H1 (cell line): ENCODE measurements around the gene CCNA2.

Experiments used
- ASH2L ChIP-seq: fragments of 200-600, 300-600 bp; sonication (generic); IDR thresholded peaks from one replicate; pipeline ENCODE4 v1.7.1; 2017; ENCODE audit warnings: low read length
- CEBPB ChIP-seq: IDR thresholded peaks from 2 replicates; pipeline ENCODE4 v1.6.1; 2012; ENCODE audit warnings: low read depth, low read length
- CHD2 ChIP-seq: IDR thresholded peaks from 2 replicates; pipeline ENCODE4 v1.6.1; 2012; ENCODE audit warnings: low read length, improper control_type of control experiment
- EZH2 ChIP-seq: fragments of 200-600 bp; sonication (generic); IDR thresholded peaks from 2 replicates; pipeline ENCODE4 v1.7.1; 2012; ENCODE audit warnings: low read depth, mild to moderate bottlenecking, moderate library complexity, low read length, inconsistent platforms; ENCODE audit not compliant: severe bottlenecking
- POLR2A ChIP-seq, 2 experiments: IDR thresholded peaks; 1 replicate in 1 of 2; 2 replicates in 1 of 2; pipeline ENCODE4 v1.6.1; 2011; ENCODE audit warnings: low read depth in 2 of 2, low read length in 2 of 2, mild to moderate bottlenecking in 2 of 2; ENCODE audit errors: control extremely low read depth in 1 of 2
- POLR2AphosphoS5 ChIP-seq: IDR thresholded peaks from 2 replicates; pipeline ENCODE4 v1.6.1; 2011; ENCODE audit warnings: low read depth, low read length
- RFX5 ChIP-seq: IDR thresholded peaks from 2 replicates; pipeline ENCODE4 v1.6.1; 2011; ENCODE audit warnings: low read depth, low read length, improper control_type of control experiment, borderline replicate concordance
- RXRA ChIP-seq: IDR thresholded peaks from 2 replicates; pipeline ENCODE4 v1.6.1; 2011; ENCODE audit warnings: low read depth, mild to moderate bottlenecking, low read length, moderate library complexity; ENCODE audit not compliant: insufficient read depth
- SRF ChIP-seq: IDR thresholded peaks from 2 replicates; pipeline ENCODE4 v1.6.1; 2011; ENCODE audit warnings: mild to moderate bottlenecking, low read depth, low read length, moderate library complexity
- TF ChIP-seq, protein P1 (sequence below), 3 experiments: IDR thresholded peaks; 1 replicate in 2 of 3; 2 replicates in 1 of 3; pipeline versions ENCODE4 v1.5.1 to v1.6.1; 2011; ENCODE audit warnings: low read length in 3 of 3, mild to moderate bottlenecking in 3 of 3, inconsistent platforms in 2 of 3, low read depth in 1 of 3, moderate library complexity in 1 of 3; ENCODE audit not compliant: insufficient read depth in 1 of 3; ENCODE audit errors: control extremely low read depth in 1 of 3
- TF ChIP-seq, protein P2 (sequence below): IDR thresholded peaks from 2 replicates; pipeline ENCODE4 v1.6.1; 2011; ENCODE audit warnings: low read depth, mild to moderate bottlenecking, low read length; ENCODE audit not compliant: insufficient read depth
- TF ChIP-seq, protein P3 (sequence below): fragments of 300-600 bp; sonication (generic); IDR thresholded peaks from 2 replicates; pipeline ENCODE4 v1.7.1; 2012; ENCODE audit warnings: low read length, moderate library complexity, mild to moderate bottlenecking, inconsistent platforms; ENCODE audit not compliant: insufficient replicate concordance
- TF ChIP-seq, protein P4 (sequence below): IDR thresholded peaks from 2 replicates; pipeline ENCODE4 v1.6.1; 2012; ENCODE audit warnings: inconsistent platforms

DNA sequence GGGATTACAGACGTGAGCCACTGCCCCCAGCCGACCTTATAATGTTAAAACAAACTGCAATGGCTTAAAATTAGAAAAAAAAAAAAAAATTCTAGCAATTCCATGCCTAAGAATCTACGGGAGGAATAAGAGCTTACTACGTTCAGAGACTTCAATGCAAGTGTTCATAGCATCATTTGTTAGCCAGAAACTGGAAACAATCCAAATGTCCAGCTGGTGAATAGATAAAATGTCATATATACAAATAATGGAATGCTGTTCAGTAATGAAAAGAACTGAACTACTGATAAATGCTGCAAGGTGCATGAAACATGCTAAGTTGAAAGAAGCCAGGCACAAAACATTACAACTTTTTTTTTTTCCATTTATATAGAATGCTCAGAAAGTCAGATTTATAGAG is 17.3 kb downstream of the CCNA2 start:
- TF ChIP-seq, protein P1, sequence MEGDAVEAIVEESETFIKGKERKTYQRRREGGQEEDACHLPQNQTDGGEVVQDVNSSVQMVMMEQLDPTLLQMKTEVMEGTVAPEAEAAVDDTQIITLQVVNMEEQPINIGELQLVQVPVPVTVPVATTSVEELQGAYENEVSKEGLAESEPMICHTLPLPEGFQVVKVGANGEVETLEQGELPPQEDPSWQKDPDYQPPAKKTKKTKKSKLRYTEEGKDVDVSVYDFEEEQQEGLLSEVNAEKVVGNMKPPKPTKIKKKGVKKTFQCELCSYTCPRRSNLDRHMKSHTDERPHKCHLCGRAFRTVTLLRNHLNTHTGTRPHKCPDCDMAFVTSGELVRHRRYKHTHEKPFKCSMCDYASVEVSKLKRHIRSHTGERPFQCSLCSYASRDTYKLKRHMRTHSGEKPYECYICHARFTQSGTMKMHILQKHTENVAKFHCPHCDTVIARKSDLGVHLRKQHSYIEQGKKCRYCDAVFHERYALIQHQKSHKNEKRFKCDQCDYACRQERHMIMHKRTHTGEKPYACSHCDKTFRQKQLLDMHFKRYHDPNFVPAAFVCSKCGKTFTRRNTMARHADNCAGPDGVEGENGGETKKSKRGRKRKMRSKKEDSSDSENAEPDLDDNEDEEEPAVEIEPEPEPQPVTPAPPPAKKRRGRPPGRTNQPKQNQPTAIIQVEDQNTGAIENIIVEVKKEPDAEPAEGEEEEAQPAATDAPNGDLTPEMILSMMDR (IDR thresholded peaks at IDR 0.05; ENCODE audit: control extremely low read depth in 1 of 3, insufficient read depth in 1 of 3, low read depth in 1 of 3, low read length in 3 of 3) = no peak
- no peak for TF ChIP-seq ASH2L
- TF ChIP-seq EZH2 = no peak
- TF ChIP-seq, protein P2, sequence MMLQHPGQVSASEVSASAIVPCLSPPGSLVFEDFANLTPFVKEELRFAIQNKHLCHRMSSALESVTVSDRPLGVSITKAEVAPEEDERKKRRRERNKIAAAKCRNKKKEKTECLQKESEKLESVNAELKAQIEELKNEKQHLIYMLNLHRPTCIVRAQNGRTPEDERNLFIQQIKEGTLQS = no peak
- TF ChIP-seq CEBPB = no peak
- no peak for TF ChIP-seq CHD2
- no peak for TF ChIP-seq POLR2A (IDR thresholded peaks at IDR 0.05; ENCODE audit: control extremely low read depth in 1 of 2, low read depth in 2 of 2, low read length in 2 of 2)
- TF ChIP-seq, protein P3, sequence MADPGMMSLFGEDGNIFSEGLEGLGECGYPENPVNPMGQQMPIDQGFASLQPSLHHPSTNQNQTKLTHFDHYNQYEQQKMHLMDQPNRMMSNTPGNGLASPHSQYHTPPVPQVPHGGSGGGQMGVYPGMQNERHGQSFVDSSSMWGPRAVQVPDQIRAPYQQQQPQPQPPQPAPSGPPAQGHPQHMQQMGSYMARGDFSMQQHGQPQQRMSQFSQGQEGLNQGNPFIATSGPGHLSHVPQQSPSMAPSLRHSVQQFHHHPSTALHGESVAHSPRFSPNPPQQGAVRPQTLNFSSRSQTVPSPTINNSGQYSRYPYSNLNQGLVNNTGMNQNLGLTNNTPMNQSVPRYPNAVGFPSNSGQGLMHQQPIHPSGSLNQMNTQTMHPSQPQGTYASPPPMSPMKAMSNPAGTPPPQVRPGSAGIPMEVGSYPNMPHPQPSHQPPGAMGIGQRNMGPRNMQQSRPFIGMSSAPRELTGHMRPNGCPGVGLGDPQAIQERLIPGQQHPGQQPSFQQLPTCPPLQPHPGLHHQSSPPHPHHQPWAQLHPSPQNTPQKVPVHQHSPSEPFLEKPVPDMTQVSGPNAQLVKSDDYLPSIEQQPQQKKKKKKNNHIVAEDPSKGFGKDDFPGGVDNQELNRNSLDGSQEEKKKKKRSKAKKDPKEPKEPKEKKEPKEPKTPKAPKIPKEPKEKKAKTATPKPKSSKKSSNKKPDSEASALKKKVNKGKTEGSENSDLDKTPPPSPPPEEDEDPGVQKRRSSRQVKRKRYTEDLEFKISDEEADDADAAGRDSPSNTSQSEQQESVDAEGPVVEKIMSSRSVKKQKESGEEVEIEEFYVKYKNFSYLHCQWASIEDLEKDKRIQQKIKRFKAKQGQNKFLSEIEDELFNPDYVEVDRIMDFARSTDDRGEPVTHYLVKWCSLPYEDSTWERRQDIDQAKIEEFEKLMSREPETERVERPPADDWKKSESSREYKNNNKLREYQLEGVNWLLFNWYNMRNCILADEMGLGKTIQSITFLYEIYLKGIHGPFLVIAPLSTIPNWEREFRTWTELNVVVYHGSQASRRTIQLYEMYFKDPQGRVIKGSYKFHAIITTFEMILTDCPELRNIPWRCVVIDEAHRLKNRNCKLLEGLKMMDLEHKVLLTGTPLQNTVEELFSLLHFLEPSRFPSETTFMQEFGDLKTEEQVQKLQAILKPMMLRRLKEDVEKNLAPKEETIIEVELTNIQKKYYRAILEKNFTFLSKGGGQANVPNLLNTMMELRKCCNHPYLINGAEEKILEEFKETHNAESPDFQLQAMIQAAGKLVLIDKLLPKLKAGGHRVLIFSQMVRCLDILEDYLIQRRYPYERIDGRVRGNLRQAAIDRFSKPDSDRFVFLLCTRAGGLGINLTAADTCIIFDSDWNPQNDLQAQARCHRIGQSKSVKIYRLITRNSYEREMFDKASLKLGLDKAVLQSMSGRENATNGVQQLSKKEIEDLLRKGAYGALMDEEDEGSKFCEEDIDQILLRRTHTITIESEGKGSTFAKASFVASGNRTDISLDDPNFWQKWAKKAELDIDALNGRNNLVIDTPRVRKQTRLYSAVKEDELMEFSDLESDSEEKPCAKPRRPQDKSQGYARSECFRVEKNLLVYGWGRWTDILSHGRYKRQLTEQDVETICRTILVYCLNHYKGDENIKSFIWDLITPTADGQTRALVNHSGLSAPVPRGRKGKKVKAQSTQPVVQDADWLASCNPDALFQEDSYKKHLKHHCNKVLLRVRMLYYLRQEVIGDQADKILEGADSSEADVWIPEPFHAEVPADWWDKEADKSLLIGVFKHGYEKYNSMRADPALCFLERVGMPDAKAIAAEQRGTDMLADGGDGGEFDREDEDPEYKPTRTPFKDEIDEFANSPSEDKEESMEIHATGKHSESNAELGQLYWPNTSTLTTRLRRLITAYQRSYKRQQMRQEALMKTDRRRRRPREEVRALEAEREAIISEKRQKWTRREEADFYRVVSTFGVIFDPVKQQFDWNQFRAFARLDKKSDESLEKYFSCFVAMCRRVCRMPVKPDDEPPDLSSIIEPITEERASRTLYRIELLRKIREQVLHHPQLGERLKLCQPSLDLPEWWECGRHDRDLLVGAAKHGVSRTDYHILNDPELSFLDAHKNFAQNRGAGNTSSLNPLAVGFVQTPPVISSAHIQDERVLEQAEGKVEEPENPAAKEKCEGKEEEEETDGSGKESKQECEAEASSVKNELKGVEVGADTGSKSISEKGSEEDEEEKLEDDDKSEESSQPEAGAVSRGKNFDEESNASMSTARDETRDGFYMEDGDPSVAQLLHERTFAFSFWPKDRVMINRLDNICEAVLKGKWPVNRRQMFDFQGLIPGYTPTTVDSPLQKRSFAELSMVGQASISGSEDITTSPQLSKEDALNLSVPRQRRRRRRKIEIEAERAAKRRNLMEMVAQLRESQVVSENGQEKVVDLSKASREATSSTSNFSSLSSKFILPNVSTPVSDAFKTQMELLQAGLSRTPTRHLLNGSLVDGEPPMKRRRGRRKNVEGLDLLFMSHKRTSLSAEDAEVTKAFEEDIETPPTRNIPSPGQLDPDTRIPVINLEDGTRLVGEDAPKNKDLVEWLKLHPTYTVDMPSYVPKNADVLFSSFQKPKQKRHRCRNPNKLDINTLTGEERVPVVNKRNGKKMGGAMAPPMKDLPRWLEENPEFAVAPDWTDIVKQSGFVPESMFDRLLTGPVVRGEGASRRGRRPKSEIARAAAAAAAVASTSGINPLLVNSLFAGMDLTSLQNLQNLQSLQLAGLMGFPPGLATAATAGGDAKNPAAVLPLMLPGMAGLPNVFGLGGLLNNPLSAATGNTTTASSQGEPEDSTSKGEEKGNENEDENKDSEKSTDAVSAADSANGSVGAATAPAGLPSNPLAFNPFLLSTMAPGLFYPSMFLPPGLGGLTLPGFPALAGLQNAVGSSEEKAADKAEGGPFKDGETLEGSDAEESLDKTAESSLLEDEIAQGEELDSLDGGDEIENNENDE = no peak
- TF ChIP-seq RFX5 = no peak
- no peak for TF ChIP-seq RXRA
- TF ChIP-seq SRF = no peak
- TF ChIP-seq POLR2AphosphoS5 = no peak
- TF ChIP-seq, protein P4, sequence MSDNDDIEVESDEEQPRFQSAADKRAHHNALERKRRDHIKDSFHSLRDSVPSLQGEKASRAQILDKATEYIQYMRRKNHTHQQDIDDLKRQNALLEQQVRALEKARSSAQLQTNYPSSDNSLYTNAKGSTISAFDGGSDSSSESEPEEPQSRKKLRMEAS = no peak
